ENCODE measurements around the gene TMEM147. TPM values are rescaled to one million over a fixed set of nuclear protein-coding genes. Genes with fewer than 3 reads are reported as not detected.

The TMEM147 gene
- total and polyA plus RNA-seq, 2 experiments from 2014 or later, result 129 to 214 TPM

DNA sequence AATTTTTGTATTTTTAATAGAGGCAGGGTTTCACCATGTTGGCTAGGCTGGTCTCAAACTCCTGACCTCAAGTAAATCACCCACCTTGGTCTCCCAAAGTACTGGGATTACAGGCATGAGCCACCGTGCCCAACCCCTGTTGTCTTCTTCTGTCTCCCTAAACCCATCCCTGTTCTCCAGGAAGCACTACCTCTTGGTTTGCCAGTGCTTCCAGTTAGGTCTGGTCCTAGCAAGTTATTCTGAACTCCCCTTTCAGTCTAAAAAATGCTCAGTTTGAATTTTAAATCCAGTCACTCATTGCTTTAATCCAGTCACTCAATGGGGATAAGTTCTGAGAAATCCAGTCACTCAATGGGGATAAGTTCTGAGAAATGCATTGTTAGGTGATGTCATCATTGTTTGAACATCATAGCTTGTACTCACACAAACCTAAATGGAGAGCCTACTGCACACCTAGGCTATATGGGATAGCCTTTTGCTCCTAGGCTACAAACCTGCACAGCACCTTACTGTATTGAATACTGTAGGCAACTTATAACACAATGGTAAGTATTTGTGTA, 26.1 kb downstream of the TMEM147 start:
- no peak overlapping the region for H2AFZ ChIP-seq
- no peaks in the 10 kb centered on the region for H3K9me3 ChIP-seq (ENCODE audit: low read depth)
- no peak overlapping the region for H3K4me3 ChIP-seq
- no peaks in the 10 kb centered on the region for H3K36me3 ChIP-seq (ENCODE audit: low read depth)
- 0 out of 2 replicates have a peak, but pooled peaks cover 18% of the 10 kb centered on the region for H3K27me3 ChIP-seq (replicated peaks; ENCODE audit: insufficient read depth)
- no peak for DNase-seq
- no peak overlapping the region for H3K9ac ChIP-seq
- H3K4me2 ChIP-seq (ENCODE audit: unreplicated experiment), result no peak overlapping the region
- H3K27ac ChIP-seq, result no peak overlapping the region
- H4K20me1 ChIP-seq (ENCODE audit: insufficient read depth), result no peaks in the 10 kb centered on the region
- WGBS, 2 experiments (ENCODE audit: low coverage in 1 of 2, low lambda C conversion rate in 2 of 2, missing lambda C conversion rate in 2 of 2), result 89 to 100% methylated on average over 1 of the region's 1 CpG
- H3K4me1 ChIP-seq (ENCODE audit: insufficient read depth), result no peaks in the 10 kb centered on the region
- no peaks in the 10 kb centered on the region for H3K9me2 ChIP-seq (ENCODE audit: insufficient read depth)
- in situ Hi-C loops (cut with MboI), result no loop called here
- no peak for TF ChIP-seq EZH2phosphoT487 (IDR thresholded peaks at IDR 0.05; ENCODE audit: insufficient read depth, low read depth)
- TF ChIP-seq EZH2 (IDR thresholded peaks at IDR 0.05; ENCODE audit: insufficient read depth, poor library complexity, severe bottlenecking), result no peak
- no peaks in the 10 kb centered on the region for H3K79me2 ChIP-seq (ENCODE audit: insufficient read depth)
- H3F3A ChIP-seq (ENCODE audit: insufficient read depth), result no peaks in the 10 kb centered on the region

- no peak overlapping the region for H2AFZ ChIP-seq
- TF ChIP-seq EZH2 (IDR thresholded peaks at IDR 0.05; ENCODE audit: insufficient read depth, poor library complexity, severe bottlenecking), result no peak
- no peak for TF ChIP-seq EZH2phosphoT487 (IDR thresholded peaks at IDR 0.05; ENCODE audit: insufficient read depth, low read depth)
- no peak overlapping the region for H3K27ac ChIP-seq
- H3K4me1 ChIP-seq (ENCODE audit: insufficient read depth), result no peaks in the 10 kb centered on the region
- in situ Hi-C loops (cut with MboI), result no loop called here
- no peaks in the 10 kb centered on the region for H3K36me3 ChIP-seq (ENCODE audit: low read depth)
- no peak overlapping the region for H3K4me2 ChIP-seq (ENCODE audit: unreplicated experiment)
- H3K27me3 ChIP-seq (replicated peaks; ENCODE audit: insufficient read depth), result 0 out of 2 replicates have a peak, but pooled peaks cover 3% of the 10 kb centered on the region
- no peaks in the 10 kb centered on the region for H3K9me3 ChIP-seq (ENCODE audit: low read depth)
- no peaks in the 10 kb centered on the region for H4K20me1 ChIP-seq (ENCODE audit: insufficient read depth)
- H3K9me2 ChIP-seq (ENCODE audit: insufficient read depth), result no peaks in the 10 kb centered on the region
- no peak overlapping the region for H3K4me3 ChIP-seq
- WGBS, 2 experiments (ENCODE audit: low coverage in 1 of 2, low lambda C conversion rate in 2 of 2, missing lambda C conversion rate in 2 of 2), result 14 to 15% methylated on average over 1 of the region's 1 CpG
- no peak overlapping the region for H3K9ac ChIP-seq
- H3K79me2 ChIP-seq (ENCODE audit: insufficient read depth), result no peaks in the 10 kb centered on the region
- no peaks in the 10 kb centered on the region for H3F3A ChIP-seq (ENCODE audit: insufficient read depth)
- no peak for DNase-seq
Observed at GRCh38 chr19:35577918-35578317, 32.5 kb downstream of the TMEM147 start.

DNA sequence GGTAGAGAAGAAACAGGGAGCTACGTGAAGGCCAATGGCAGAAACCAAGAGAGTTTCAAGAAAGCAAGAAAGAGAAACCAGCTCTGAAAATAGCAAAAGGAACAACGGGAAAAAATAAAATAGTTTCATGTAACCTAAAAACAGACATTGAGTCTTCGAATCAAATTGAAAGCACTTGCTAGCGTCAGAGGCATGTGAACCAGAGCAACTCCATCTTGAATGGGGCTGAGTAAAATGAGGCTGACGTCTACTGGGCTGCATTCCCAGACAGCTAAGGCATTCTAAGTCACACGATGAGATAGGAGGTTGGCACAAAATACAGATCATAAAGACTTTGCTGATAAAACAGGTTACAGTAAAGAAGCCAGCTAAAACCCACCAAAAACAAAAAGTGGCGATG, 33.3 kb downstream of the TMEM147 start:
- H3K27ac ChIP-seq, result no peak overlapping the region
- H3K27me3 ChIP-seq (replicated peaks; ENCODE audit: insufficient read depth), result 0 out of 2 replicates have a peak, but pooled peaks cover 3% of the 10 kb centered on the region
- no peaks in the 10 kb centered on the region for H4K20me1 ChIP-seq (ENCODE audit: insufficient read depth)
- in situ Hi-C loops (cut with MboI), result no loop called here
- H3K4me1 ChIP-seq (ENCODE audit: insufficient read depth), result no peaks in the 10 kb centered on the region
- DNase-seq, result no peak
- H3K4me3 ChIP-seq, result no peak overlapping the region
- H3K9me3 ChIP-seq (ENCODE audit: low read depth), result no peaks in the 10 kb centered on the region
- no peak overlapping the region for H3K4me2 ChIP-seq (ENCODE audit: unreplicated experiment)
- H3F3A ChIP-seq (ENCODE audit: insufficient read depth), result no peaks in the 10 kb centered on the region
- no peaks in the 10 kb centered on the region for H3K36me3 ChIP-seq (ENCODE audit: low read depth)
- H3K79me2 ChIP-seq (ENCODE audit: insufficient read depth), result no peaks in the 10 kb centered on the region
- TF ChIP-seq EZH2 (IDR thresholded peaks at IDR 0.05; ENCODE audit: insufficient read depth, poor library complexity, severe bottlenecking) (no peak), EZH2phosphoT487 (IDR thresholded peaks at IDR 0.05; ENCODE audit: insufficient read depth, low read depth) (no peak)
- no peaks in the 10 kb centered on the region for H3K9me2 ChIP-seq (ENCODE audit: insufficient read depth)
- H2AFZ ChIP-seq, result no peak overlapping the region
- WGBS, 2 experiments (ENCODE audit: low coverage in 1 of 2, low lambda C conversion rate in 2 of 2, missing lambda C conversion rate in 2 of 2), result 19 to 26% methylated on average over 7 of the region's 7 CpGs
- no peak overlapping the region for H3K9ac ChIP-seq

GRCh38 chr19:35582760-35583159, 37.3 kb downstream of the TMEM147 start:
- Histone ChIP-seq H3K9ac (no peak overlapping the region), H3K9me2 (ENCODE audit: insufficient read depth) (no peaks in the 10 kb centered on the region), H3K9me3 (ENCODE audit: low read depth) (no peaks in the 10 kb centered on the region), H3K36me3 (ENCODE audit: low read depth) (no peaks in the 10 kb centered on the region), H3K27me3 (replicated peaks; ENCODE audit: insufficient read depth) (peaks cover 13% of the 10 kb centered on the region; the same call in 1 of the 2 replicates), H3K4me1 (ENCODE audit: insufficient read depth) (no peaks in the 10 kb centered on the region), H3K4me3 (no peak overlapping the region), H4K20me1 (ENCODE audit: insufficient read depth) (no peaks in the 10 kb centered on the region), H3K27ac (no peak overlapping the region), H3K79me2 (ENCODE audit: insufficient read depth) (no peaks in the 10 kb centered on the region), H3K4me2 (ENCODE audit: unreplicated experiment) (no peak overlapping the region), H3F3A (ENCODE audit: insufficient read depth) (no peaks in the 10 kb centered on the region), H2AFZ (no peak overlapping the region)
- TF ChIP-seq EZH2phosphoT487 (IDR thresholded peaks at IDR 0.05; ENCODE audit: insufficient read depth, low read depth) (no peak), EZH2 (IDR thresholded peaks at IDR 0.05; ENCODE audit: insufficient read depth, poor library complexity, severe bottlenecking) (no peak)
- 21 to 25% methylated on average over 1 of the region's 1 CpG for WGBS, 2 experiments (ENCODE audit: low coverage in 1 of 2, low lambda C conversion rate in 2 of 2, missing lambda C conversion rate in 2 of 2)
- no peak for DNase-seq
- in situ Hi-C loops (cut with MboI), result no loop called here
